HCT116 (cell line): ENCODE measurements around the gene NEUROG3.

Source experiments
- EZH2 ChIP-seq: fragments of 200-600 bp; sonication (generic); IDR thresholded peaks from 2 replicates; pipeline ENCODE4 v1.6.1; 2017; ENCODE audit warnings: antibody characterized with exemption, mixed run types
- EZH2phosphoT487 ChIP-seq: fragments of 200-600 bp; IDR thresholded peaks from 2 replicates; pipeline ENCODE4 v1.6.1; 2018; ENCODE audit warnings: antibody characterized with exemption, borderline replicate concordance
- FOSL1 ChIP-seq: IDR thresholded peaks from 2 replicates; pipeline ENCODE4 v1.6.1; 2012; ENCODE audit warnings: low read depth
- POLR2A ChIP-seq: IDR thresholded peaks from 2 replicates; pipeline ENCODE4 v1.7.0; 2011; ENCODE audit warnings: borderline replicate concordance; ENCODE audit not compliant: insufficient read depth, insufficient read length; ENCODE audit errors: extremely low read depth
- YY1 ChIP-seq: IDR thresholded peaks from 2 replicates; pipeline ENCODE4 v1.6.1; 2011; ENCODE audit warnings: low read length, low read depth, moderate library complexity, mild to moderate bottlenecking; ENCODE audit not compliant: insufficient replicate concordance; ENCODE audit errors: extremely low read depth
- ZFX ChIP-seq: fragments of 450-650 bp; IDR thresholded peaks from 2 replicates; pipeline ENCODE4 v1.6.1; 2017
- TF ChIP-seq, protein P1 (sequence below), 3 experiments: fragments of 200-600 bp in 1 of 3; sonication (generic) in 1 of 3; IDR thresholded peaks in 2 of 3; conservative IDR thresholded peaks in 1 of 3; 2 replicates each; pipeline ENCODE4 v1.5.1; 2012 to 2017; ENCODE audit warnings: low read depth in 2 of 3, low read length in 2 of 3, antibody characterized with exemption in 1 of 3, borderline replicate concordance in 1 of 3, control low read depth in 1 of 3, mild to moderate bottlenecking in 1 of 3, mixed read lengths in 1 of 3, mixed run types in 1 of 3, moderate library complexity in 1 of 3; ENCODE audit not compliant: insufficient read depth in 1 of 3

DNA sequence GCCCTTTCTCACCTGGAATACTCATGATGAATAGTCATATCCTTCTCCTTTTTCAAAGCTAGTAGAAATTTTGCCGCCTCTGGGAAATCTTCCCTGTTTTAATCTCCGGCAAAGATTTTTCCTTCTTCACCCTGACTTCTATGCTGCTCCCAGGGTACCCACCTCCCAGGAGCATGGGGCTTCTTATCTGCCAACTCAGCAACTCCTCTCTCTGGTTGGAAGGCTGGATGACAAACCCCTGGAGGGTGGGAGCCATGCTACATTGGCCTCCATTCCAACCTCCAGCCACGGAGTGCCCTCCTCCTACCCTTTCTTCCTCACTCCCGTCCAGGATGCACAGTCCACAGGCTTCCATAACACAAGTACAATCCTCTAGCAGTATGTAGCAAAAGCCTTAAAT lies 19.9 kb downstream of the NEUROG3 start:
- TF ChIP-seq EZH2 (no peak), YY1 (no peak), ZFX (no peak), EZH2phosphoT487 (no peak), POLR2A (no peak), FOSL1 (no peak)
- TF ChIP-seq, protein P1, sequence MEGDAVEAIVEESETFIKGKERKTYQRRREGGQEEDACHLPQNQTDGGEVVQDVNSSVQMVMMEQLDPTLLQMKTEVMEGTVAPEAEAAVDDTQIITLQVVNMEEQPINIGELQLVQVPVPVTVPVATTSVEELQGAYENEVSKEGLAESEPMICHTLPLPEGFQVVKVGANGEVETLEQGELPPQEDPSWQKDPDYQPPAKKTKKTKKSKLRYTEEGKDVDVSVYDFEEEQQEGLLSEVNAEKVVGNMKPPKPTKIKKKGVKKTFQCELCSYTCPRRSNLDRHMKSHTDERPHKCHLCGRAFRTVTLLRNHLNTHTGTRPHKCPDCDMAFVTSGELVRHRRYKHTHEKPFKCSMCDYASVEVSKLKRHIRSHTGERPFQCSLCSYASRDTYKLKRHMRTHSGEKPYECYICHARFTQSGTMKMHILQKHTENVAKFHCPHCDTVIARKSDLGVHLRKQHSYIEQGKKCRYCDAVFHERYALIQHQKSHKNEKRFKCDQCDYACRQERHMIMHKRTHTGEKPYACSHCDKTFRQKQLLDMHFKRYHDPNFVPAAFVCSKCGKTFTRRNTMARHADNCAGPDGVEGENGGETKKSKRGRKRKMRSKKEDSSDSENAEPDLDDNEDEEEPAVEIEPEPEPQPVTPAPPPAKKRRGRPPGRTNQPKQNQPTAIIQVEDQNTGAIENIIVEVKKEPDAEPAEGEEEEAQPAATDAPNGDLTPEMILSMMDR (IDR thresholded peaks at IDR 0.05 in 2 of 3, conservative IDR thresholded peaks at IDR 0.05 in 1 of 3; ENCODE audit: borderline replicate concordance in 1 of 3, insufficient read depth in 1 of 3, low read depth in 2 of 3, low read length in 2 of 3): no peak
